HG03159 (cell line): ENCODE results near the gene PAX7.

Source experiments
- ATAC-seq: cut with Tn5 transposase; IDR thresholded peaks from one replicate; pipeline ENCODE4 v1.9.1; 2021; ENCODE audit warnings: mild to moderate bottlenecking, moderate library complexity; ENCODE audit not compliant: unreplicated experiment

Gene PAX7

DNA sequence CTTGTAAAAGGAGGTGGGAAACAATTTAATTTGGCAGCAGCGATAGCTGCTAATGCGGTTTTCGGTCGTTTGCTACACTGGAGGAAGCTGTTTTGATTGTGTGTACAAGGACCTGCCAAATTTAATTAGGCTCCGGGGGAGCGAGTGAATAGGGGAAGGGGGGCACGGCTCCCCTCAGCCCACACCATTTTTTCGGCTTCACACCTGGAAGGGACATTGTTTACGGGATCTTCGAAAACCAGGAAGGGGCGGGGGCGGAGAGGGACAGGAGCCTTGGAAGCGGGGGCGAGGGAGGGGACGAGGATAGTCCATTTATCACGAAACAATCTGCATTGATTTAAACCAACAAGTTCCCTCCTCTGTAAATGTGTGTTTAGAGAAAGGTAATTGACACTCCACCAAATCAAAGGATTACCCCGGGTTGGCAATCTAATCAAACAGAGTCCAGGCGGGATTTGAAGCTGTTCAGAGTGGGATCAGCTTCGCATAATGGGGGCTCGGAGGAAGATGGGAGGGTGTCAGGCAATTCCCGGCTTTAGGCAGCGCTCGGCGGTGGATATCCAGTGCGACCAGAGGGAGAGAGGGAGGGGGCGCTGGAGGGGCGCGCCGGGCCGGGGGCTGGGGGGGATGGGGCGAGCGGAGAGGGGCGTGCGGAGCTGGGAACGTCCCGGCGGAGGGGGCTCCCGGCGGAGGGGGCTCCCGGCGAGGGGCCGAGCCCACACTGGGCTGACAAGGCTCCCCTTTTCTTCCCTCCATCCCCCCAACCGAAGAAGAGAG lies 9.8 kb downstream of the PAX7 start:
- ATAC-seq: no peak

DNA sequence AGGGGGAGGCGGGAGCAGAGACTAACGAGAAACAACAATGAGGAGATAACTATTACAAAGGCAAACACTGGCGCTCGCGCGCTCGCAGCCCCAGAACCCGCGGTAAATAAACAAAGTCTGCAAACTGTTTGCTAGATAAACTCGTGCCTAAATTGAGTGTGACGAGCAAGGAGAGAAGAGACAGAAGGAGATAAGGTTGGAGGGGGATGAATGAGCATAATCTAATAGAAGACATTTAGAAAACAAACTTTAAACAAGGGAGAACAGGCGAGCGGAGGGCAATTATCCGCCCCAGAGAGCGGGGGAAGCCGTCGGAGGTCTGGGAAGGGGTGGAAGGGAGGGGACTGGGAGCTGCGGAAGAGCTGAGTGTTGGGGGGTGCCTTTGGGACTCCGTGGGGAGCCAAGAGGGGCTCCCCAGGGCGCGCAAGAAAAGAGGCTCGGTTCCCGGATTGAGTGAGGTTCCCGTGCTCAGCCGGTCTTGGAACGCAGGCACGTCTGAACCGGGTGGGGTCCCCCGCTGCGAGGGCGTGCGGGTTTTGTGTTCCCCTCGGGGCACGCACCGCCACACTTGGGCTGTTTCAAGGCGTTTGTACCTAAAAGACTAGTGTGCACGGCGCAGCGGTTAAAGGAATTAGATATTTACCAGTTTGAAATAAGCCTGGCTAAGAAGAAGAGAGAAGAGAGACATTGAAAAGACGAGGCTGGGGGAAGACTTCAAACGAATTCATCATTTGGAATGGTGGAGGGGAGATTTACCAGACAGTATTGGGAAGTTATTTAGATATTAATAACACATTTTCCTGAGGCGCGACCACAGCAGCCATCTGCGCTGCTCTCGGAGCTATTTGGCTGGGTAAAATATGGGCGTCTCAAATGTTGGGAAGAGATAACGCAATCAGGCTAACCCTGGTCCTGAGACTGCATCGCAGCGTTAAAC lies 10.6 kb downstream of the PAX7 start:
- no peak for ATAC-seq

GRCh38 chr1:18642278-18643095 lies 11.8 kb downstream of the PAX7 start:
- ATAC-seq: no peak

DNA sequence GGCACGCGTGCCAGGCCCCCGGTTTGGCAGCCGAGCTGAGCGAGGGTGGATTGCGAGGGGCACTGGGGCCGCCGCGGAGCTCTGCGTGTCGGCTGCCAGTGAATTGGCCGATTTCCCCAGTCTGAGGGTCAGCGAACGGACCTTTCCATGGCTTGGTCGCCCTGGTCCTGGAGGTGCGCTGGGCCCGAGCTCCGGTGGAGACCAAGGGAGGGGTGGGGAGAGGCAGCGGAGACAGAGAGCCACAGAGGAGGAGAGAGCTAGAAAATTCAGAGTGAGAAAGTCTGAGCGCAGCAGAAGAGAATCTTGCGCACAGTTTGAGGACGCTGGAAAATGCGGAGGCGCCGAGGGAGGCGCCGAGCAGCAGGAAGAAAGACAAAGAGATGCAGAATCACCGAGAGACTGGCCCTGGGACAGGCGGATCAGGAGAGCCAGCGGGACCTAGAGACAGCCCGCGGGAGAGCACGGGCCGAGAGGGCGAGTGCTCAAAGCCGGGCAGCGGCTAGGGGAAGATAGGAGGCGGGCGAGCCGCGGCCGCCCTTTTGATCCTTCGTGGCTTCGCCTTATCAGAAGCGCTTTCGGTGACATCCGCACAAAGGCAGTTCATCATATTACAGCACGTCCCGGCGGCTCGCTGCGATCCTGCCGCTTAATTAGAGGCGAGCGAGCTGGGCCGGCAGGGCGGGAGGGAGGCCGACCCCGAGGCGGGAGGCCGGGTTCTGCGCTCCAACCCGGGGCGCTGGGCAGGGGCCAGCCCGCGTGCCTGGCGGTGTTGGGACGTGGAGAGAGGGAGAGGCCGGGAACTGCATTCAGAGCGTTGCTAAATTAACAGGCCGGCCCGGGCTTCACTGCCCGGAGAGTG lies 12.7 kb downstream of the PAX7 start:
- no peak for ATAC-seq

GRCh38 chr1:18644013-18644399 lies 13.4 kb downstream of the PAX7 start:
- ATAC-seq: no peak

GRCh38 chr1:18644446-18644845 lies 13.8 kb downstream of the PAX7 start:
- ATAC-seq: no peak

DNA sequence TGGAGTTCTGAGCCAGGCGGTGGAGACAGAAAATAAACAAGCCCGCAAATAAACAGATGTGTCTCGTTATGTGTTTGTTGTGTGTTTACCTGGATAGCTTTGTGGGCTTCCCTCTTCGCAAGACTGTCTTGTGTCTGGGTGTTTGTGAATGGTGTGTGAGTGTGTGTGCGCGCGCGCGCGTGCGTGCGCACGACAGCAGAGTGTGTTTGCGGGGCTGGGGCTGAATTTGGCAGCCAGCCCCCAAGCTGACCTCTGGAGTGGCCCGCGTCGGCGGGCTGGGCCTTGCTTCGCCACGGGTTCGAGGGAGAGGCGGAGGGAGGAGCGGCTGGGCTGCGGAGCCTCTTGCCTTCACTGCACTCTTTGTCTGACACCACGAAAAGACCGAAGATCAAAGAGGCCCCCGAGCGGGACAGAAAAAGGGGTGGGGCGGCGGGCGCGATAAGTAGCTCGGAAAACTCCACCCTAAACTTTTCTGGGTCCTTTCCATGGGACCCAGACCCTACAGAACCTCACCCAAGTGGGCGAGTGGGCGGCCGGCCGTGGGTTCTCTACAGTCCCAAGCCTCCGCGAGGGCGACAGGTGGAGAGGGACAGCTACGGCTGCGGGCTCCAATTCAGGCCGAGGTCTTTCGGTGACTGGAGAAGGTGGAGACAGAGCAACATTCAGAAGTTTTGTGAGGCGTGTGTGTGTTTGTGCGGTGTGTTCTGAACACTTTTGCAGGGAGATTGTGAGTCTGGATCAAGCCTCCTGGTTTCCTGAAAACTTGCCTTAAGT lies 14.5 kb downstream of the PAX7 start:
- no peak for ATAC-seq

DNA sequence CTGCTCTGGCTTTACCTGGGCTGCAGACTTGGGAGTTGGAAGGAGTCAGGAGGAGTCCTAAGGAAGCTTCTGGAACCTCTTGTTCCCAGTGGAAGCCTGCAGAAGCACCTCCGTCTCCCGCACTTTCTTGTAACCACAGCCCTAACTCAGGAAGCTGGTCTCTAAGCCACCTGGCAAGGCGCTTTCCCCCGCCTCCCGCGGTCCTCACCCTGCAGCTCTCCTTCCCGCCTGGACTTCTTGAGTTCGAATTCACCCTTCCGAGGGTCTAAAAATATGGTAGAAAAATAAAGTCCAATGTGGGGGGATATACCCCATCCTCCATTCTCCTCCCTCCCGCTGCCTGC lies 15.1 kb downstream of the PAX7 start:
- ATAC-seq: no peak

GRCh38 chr1:18646091-18646785 lies 15.6 kb downstream of the PAX7 start:
- ATAC-seq: no peak

- ATAC-seq: no peak
Observed at GRCh38 chr1:18646786-18647410, 16.3 kb downstream of the PAX7 start.

- ATAC-seq: no peak
Observed at GRCh38 chr1:18647681-18648214, 17.1 kb downstream of the PAX7 start.

DNA sequence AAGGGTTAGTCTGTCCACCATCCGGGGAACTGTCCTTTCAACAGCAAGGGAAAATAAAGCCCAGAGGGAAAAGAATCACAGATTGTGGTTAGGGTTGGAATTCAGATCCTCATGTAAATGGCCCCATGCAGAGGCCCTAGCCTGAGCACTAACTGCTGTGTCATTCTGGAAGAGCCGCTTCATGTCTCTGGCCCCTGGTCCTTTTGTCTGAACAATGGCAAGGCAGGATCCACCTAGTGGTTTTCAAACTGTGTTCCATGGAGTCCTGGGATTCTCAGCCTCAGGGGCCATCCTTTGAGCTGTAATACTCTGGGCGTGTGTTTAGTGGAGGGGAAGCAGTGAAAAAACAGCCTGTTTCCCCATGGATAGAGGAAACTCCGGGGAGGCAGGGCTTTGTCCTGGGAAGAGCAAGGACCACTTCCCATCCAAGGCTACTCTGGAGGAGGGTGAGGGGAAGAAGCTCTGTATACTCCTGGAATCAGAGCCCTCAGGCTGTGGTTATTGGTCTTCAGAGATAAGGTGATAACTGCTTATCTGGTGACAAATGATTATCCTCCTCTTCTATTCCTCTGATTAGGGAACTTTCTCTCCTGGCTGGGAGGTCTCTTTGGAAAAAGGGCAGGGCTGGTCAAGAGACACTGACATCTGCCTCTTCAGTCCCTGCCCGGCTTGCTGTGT lies 19.2 kb downstream of the PAX7 start:
- ATAC-seq: no peak

DNA sequence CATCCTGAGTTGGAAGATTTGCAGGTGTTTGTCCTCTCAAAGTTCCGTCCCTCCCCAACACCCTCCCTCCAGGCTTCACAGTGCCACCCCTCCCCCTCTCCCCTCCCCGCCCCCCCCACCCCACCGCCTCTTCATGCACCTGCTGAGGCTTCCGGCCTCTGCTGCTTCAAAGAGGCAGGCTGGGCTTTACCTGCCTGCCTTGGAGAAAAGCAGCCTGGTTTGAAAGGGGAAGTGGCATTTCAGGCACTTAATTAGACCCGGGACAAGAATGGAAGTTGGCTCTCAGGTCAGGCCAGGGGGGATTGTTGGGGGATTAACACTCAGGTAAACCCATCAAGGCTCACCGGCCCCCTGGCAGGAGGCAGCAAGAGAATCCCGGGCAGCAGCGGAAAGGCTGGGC lies 21.1 kb downstream of the PAX7 start:
- ATAC-seq: no peak

GRCh38 chr1:18652791-18653190 lies 22.1 kb downstream of the PAX7 start:
- no peak for ATAC-seq

DNA sequence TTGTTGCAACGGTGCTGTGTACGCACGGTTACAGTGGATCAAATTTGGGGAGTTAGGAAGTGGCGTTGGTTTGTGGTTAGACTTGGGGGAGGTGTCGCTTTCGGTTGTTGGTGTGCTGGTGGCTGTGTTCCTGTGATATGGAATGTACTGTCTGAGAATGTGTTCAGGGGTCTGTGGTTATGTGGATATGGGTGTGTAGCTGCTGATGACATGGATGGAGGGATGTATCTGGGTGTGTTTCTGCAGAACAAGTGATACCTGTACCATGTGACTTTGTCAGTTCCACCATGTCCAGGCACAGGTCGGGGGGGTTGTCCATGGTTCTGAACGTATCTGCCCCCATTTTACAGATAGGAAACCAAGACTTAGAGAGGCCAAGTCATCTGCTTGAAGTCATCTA lies 22.7 kb downstream of the PAX7 start:
- no peak for ATAC-seq

DNA sequence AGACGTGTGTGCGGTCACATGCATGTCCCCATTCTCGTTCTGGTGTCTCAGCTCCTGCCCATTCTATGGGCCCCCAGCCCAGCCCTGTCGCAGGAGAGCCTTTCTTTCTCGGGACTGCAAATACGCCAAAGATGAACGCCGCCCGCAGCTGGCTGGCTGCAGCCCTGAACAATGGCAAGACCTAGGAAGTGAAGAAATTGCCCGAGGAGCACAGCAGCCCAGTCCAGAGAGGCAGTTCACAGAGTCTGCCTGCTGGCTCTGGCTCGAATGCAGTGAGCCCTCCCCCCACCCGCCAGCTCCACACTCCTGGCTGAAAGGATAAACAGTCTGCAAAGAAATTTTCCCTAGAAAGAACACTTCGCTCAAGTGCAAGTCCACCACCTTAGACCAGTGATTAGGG lies 23.3 kb downstream of the PAX7 start:
- ATAC-seq: no peak

GRCh38 chr1:18654599-18654998 lies 24.0 kb downstream of the PAX7 start:
- ATAC-seq: no peak
